Omental fat pad (tissue), 4 donors: ENCODE measurements around the gene SCRN1. TPM values are rescaled to one million over a fixed set of nuclear protein-coding genes. Genes with fewer than 3 reads are reported as not detected.

Experiments used
- ATAC-seq: fragments of 150-250 bp; one replicate; pipeline ENCODE4 v1.9.1; 2016; ENCODE audit warnings: mild to moderate bottlenecking, moderate library complexity; ENCODE audit not compliant: low FRiP score
- DNase-seq: peaks from one replicate; pipeline ENCODE4 v3.0.0-alpha.2; 2019; ENCODE audit warnings: low spot score
- total RNA-seq, 4 donors: library from RNA; depleted of rRNA; stranded (reverse); fragments of >200 nt; gene quantifications; one replicate each; pipeline ENCODE4 v1.1.0, GENCODE V29; 2016
- TF ChIP-seq, protein P1 (sequence below), 3 donors: fragments of 450-650 bp; IDR thresholded peaks; one replicate each; pipeline ENCODE4 v1.5.1; 2016 to 2017; ENCODE audit warnings: antibody characterized with exemption in 3 of 3, mild to moderate bottlenecking in 3 of 3, moderate library complexity in 2 of 3

Gene SCRN1
- total RNA-seq, 4 donors from 2014 or later: 19.7 to 43.1 (median 31.0) TPM

DNA sequence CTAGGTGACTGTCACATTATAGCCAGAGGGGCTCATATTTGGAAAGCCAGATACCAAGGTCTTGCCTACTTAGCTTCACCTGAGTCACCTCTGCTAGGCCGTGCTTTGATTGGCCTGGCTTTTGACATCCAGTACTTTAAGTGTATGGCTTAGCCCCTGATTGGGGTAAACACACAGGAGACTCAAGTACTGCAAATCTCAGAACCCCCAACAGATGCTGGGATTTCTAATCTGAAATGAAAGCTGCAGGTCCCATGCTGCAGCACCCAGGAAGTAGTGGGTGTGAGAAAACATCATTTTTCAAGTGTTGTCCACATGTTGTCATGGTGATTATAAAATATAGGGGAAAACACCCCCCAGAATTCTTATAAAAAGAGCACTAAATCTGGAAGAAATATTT is 107.1 kb downstream of the SCRN1 start:
- ATAC-seq: no peak
- no peak for DNase-seq
- TF ChIP-seq, protein P1, sequence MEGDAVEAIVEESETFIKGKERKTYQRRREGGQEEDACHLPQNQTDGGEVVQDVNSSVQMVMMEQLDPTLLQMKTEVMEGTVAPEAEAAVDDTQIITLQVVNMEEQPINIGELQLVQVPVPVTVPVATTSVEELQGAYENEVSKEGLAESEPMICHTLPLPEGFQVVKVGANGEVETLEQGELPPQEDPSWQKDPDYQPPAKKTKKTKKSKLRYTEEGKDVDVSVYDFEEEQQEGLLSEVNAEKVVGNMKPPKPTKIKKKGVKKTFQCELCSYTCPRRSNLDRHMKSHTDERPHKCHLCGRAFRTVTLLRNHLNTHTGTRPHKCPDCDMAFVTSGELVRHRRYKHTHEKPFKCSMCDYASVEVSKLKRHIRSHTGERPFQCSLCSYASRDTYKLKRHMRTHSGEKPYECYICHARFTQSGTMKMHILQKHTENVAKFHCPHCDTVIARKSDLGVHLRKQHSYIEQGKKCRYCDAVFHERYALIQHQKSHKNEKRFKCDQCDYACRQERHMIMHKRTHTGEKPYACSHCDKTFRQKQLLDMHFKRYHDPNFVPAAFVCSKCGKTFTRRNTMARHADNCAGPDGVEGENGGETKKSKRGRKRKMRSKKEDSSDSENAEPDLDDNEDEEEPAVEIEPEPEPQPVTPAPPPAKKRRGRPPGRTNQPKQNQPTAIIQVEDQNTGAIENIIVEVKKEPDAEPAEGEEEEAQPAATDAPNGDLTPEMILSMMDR (IDR thresholded peaks at IDR 0.05): no peak

DNA sequence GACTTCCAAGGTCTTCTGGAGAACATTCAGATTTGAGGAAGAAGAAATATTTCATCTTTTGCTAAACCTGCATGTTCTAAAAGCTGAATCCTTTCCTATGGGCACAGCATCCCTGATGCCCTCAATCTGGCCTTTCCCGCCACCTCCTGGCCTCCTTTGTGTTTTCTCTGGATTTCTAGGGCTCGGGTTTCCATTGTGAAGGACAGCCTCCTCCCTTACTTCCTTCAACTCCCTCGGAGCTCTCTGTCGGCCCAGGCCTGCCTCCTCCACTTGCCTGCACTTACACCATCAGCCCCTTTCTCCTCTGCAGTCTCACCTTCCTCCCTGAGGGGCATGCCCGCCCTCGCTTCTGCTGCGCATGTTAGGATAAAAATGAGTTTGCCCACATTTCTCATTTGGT is 107.9 kb downstream of the SCRN1 start:
- ATAC-seq: no peak
- DNase-seq: no peak
- TF ChIP-seq, protein P1 (IDR thresholded peaks at IDR 0.05): no peak

DNA sequence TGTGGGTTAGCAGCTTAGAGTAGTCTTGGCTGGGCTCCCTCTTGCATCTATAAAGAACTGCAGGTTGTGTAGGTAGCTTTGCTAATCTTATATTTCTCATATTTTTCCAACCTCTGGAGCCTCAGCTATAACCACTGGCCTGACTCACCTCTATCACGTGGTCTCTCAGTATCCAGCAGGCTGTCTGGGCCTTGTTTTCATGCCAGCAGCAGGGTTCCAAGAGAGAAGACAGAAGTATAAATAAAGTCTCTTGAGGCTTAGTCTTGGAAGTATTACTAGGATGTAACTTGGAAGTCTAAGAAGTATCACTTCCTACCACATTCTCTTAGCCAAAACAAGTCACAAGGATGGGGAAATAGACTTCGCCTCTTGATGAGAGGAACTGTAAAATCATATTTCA is 110.0 kb downstream of the SCRN1 start:
- DNase-seq (no peak), ATAC-seq (no peak)
- TF ChIP-seq, protein P1 (IDR thresholded peaks at IDR 0.05): no peak

DNA sequence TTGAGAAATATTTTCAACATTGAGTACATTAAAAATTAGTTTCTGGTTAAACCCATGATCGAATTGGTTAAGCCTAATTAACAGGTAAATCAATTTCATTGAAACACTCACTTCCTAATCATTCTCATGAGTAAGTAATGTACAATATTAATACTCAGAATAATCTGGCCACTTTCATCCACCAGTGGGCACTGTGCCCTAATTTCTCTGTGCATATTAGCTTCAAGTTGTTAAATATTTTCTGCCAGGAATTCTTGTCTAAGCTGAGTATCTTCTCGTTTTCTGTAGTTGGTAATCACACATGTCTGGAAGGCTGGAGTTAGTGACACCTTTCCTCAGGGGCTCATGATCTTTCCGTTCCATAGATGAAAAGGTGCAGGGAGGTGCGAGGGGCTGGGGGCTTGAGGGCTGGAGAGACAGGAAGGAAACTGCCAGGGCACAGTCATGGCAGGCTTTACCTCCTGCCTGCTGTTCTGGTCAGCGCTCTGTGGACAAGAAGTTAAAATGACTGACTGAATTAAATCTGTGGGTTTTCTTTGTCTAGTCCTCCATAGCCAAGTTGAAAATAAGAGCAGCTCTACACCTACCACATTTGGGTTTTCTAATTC is 111.4 kb downstream of the SCRN1 start:
- TF ChIP-seq, protein P1 (IDR thresholded peaks at IDR 0.05): no peak
- peak; percentile 38 for DNase-seq
- ATAC-seq: no peak

DNA sequence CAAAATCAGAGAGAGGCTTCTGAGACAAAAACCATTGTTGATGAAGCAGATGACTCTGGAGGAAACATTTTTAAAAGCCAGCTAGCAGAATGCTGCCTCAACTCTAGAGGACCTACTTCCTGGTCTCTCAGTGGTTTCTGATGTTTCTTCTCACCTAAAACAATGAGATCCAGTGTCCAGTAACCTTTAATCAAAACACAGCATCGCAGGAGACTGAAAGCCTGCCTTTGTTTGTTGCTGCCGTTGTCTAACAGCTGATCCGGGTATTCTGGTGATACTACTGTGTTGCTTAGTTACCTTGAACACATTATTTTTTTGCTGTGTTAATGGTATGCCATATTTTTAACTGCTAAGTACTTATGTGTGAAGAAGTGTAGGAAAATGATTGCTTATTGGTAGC is 112.4 kb downstream of the SCRN1 start:
- no peak for DNase-seq
- ATAC-seq: no peak
- TF ChIP-seq, protein P1 (IDR thresholded peaks at IDR 0.05): no peak

DNA sequence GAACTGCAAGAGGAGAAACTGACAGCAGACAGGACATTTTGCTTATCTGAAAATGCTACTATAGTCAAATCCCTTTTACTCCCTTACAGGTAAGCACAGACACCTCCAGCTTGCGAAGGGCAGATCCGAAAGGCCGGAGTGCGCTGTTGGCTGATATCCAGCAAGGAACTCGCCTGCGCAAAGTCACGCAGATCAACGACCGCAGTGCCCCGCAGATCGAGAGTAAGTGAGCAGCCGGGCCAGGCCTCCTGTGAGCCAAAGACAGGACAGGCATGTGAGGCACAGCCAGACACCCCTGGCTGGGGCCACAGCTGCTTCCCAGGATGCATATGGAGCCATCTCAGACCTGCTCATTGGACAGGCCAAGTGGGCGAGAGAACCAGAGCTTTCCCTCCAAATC is 113.9 kb downstream of the SCRN1 start:
- DNase-seq: no peak
- TF ChIP-seq, protein P1 (IDR thresholded peaks at IDR 0.05): no peak
- ATAC-seq: no peak

DNA sequence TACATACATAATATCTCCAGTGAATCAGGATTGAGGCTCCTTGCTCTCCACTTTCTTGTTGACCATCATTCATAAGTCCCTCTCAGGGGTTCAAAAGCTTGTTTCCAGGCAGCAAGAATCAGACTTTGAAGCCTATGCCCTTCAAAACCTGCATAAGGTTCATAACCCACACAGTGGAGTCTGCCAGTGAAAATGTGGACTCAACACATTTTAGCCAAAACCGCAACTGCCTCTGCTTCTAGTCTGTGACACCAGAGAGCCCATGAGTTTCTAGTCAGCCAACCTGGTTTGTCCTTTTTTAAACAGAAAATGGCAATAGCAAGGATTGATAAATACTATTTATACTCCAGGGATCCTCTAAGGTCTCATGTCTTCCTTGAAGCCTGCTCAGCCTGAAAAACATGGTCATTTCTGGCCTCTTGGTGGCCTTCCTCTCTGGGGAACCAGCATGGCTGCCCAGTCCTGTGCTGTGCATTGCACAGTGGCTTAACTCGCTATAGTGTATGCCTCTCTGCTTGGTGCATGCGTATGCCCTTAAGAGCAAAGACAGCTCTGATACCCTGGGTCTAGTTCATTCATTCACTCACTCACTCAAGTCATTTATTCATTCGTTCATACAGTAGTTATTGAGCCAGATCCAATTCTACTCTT is 115.8 kb downstream of the SCRN1 start:
- DNase-seq (no peak), ATAC-seq (no peak)
- TF ChIP-seq, protein P1 (IDR thresholded peaks at IDR 0.05): no peak
